ENCODE measurements around the gene PNMA8B.

- no peak for TF ChIP-seq POLR2AphosphoS5 (IDR thresholded peaks at IDR 0.05; ENCODE audit: borderline replicate concordance, low read depth, low read length)
- no peak for TF ChIP-seq EZH2 (IDR thresholded peaks at IDR 0.05)
These were observed 6.0 kb downstream of the PNMA8B start for GRCh38 chr19:46489445-46490272.

Data from SK-N-MC (cell line).